ENCODE data around the gene CHRNB2. TPM values are rescaled to one million over a fixed set of nuclear protein-coding genes. Genes with fewer than 3 reads are reported as not detected.
A peak's percentile ranks its signal among the peaks of the same experiment; 100 is the strongest.

Gene CHRNB2
- total and polyA plus RNA-seq, 2 experiments from 2014 or later, result 0.12 TPM; not detected in 1

DNA sequence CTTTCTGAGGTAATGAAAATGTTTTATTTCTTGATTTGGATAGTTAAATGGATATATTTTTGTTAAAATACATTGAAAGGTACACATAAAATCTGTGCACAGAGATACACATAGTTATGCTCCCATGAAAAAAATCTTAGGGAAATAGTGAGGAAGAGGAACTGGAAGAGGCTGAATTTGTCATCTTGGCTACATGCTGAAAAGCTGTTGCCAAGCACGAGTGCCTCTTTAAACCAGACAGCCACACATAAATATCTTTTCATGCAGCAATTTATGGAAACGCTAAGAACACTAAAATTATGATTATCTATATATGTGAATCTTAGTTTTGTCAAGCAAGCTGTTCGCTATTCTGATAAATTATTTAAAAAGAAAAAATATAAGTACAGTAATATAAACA is 53.2 kb downstream of the CHRNB2 start:
- no peak for DNase-seq (ENCODE audit: low read depth in 1 of 2, low spot score in 1 of 2)
- Histone ChIP-seq H3K4me1 (ENCODE audit: low read depth) (peaks cover 27% of the 10 kb centered on the region), H3K36me3 (no peaks in the 10 kb centered on the region), H3K27ac (no peak overlapping the region), H3K4me3 (no peak overlapping the region), H3K27me3 (no peaks in the 10 kb centered on the region), H3K9me3 (ENCODE audit: low read depth) (no peaks in the 10 kb centered on the region)
- TF ChIP-seq, protein P1, sequence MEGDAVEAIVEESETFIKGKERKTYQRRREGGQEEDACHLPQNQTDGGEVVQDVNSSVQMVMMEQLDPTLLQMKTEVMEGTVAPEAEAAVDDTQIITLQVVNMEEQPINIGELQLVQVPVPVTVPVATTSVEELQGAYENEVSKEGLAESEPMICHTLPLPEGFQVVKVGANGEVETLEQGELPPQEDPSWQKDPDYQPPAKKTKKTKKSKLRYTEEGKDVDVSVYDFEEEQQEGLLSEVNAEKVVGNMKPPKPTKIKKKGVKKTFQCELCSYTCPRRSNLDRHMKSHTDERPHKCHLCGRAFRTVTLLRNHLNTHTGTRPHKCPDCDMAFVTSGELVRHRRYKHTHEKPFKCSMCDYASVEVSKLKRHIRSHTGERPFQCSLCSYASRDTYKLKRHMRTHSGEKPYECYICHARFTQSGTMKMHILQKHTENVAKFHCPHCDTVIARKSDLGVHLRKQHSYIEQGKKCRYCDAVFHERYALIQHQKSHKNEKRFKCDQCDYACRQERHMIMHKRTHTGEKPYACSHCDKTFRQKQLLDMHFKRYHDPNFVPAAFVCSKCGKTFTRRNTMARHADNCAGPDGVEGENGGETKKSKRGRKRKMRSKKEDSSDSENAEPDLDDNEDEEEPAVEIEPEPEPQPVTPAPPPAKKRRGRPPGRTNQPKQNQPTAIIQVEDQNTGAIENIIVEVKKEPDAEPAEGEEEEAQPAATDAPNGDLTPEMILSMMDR (IDR thresholded peaks at IDR 0.05; ENCODE audit: low read depth, low read length), result no peak

GRCh38 chr1:154621875-154622274 is 54.3 kb downstream of the CHRNB2 start:
- H3K4me1 ChIP-seq (ENCODE audit: low read depth), result peaks cover 25% of the 10 kb centered on the region
- H3K27me3 ChIP-seq, result no peaks in the 10 kb centered on the region
- no peaks in the 10 kb centered on the region for H3K36me3 ChIP-seq
- no peaks in the 10 kb centered on the region for H3K9me3 ChIP-seq (ENCODE audit: low read depth)
- peak overlapping the region; percentile 18 for H3K27ac ChIP-seq
- no peak for DNase-seq (ENCODE audit: low read depth in 1 of 2, low spot score in 1 of 2)
- H3K4me3 ChIP-seq, result no peak overlapping the region
- TF ChIP-seq, protein P1 (IDR thresholded peaks at IDR 0.05; ENCODE audit: low read depth, low read length), result no peak

DNA sequence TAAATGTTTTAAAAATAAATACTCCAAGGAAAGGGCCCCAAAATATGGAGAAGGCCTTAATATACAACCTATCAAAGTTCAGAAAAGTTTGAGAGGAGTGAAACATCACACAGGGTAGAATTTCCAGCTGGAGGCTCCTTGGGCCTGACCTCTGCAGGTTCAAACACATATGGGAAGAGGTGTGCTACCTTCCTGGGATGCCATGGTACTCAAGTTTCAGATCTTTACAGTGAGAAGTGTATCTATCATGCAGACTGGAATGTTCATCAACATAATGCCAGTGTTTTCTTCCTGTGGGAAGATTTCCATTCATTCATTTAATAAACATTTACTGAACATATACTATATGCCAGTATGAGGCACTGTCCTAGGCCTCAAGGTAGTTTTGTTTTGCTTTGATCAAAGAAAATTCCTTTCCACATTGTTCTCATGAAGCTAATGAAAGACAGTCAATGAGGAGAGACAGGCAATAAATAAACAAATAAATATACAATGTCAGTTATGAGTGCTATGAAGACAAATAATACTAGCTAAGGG is 55.0 kb downstream of the CHRNB2 start:
- no peak for DNase-seq (ENCODE audit: low read depth in 1 of 2, low spot score in 1 of 2)
- H3K27me3 ChIP-seq, result no peaks in the 10 kb centered on the region
- H3K27ac ChIP-seq, result peak overlapping the region; percentile 18
- TF ChIP-seq, protein P1 (IDR thresholded peaks at IDR 0.05; ENCODE audit: low read depth, low read length), result no peak
- peaks cover 20% of the 10 kb centered on the region for H3K4me1 ChIP-seq (ENCODE audit: low read depth)
- no peak overlapping the region for H3K4me3 ChIP-seq
- H3K36me3 ChIP-seq, result no peaks in the 10 kb centered on the region
- H3K9me3 ChIP-seq (ENCODE audit: low read depth), result no peaks in the 10 kb centered on the region

- DNase-seq (ENCODE audit: low read depth in 1 of 2, low spot score in 1 of 2), result no peak
- Histone ChIP-seq H3K27ac (no peak overlapping the region), H3K36me3 (no peaks in the 10 kb centered on the region), H3K27me3 (no peaks in the 10 kb centered on the region), H3K4me3 (no peak overlapping the region), H3K4me1 (ENCODE audit: low read depth) (peaks cover 20% of the 10 kb centered on the region), H3K9me3 (ENCODE audit: low read depth) (no peaks in the 10 kb centered on the region)
- TF ChIP-seq, protein P1 (IDR thresholded peaks at IDR 0.05; ENCODE audit: low read depth, low read length), result no peak
Observed at GRCh38 chr1:154623358-154623757, 55.8 kb downstream of the CHRNB2 start.

GRCh38 chr1:154624746-154625643 is 57.4 kb downstream of the CHRNB2 start:
- Histone ChIP-seq H3K4me1 (ENCODE audit: low read depth) (peaks cover 20% of the 10 kb centered on the region), H3K27ac (no peak overlapping the region), H3K27me3 (no peaks in the 10 kb centered on the region), H3K9me3 (ENCODE audit: low read depth) (no peaks in the 10 kb centered on the region), H3K4me3 (no peak overlapping the region), H3K36me3 (no peaks in the 10 kb centered on the region)
- DNase-seq (ENCODE audit: low read depth in 1 of 2, low spot score in 1 of 2), result peak in 1 of 2 donors; percentile 53
- TF ChIP-seq, protein P1 (IDR thresholded peaks at IDR 0.05; ENCODE audit: low read depth, low read length), result no peak
